Suprapubic skin (tissue), 4 donors: Measurements from ENCODE around the gene RHOA.

Source experiments
- CTCF ChIP-seq, 2 donors: fragments of 200-600 bp in 1 of 2; fragments of 450-650 bp in 1 of 2; sonication (generic) in 1 of 2; IDR thresholded peaks; one replicate each; pipeline ENCODE4 v1.5.1; 2016 to 2019; ENCODE audit warnings: antibody characterized with exemption in 2 of 2, mild to moderate bottlenecking in 1 of 2, moderate library complexity in 1 of 2
- POLR2A ChIP-seq, 2 donors: fragments of 450-650 bp; IDR thresholded peaks; one replicate each; pipeline ENCODE4 v1.6.1; 2017; ENCODE audit warnings: antibody characterized with exemption in 2 of 2, mild to moderate bottlenecking in 2 of 2, moderate library complexity in 2 of 2
- POLR2AphosphoS5 ChIP-seq, 3 donors: sonication (generic); formaldehyde crosslinking; IDR thresholded peaks; one replicate each; pipeline ENCODE4 v1.6.1; 2017; ENCODE audit warnings: antibody characterized with exemption in 3 of 3

- no peak for TF ChIP-seq POLR2A (IDR thresholded peaks at IDR 0.05)
- TF ChIP-seq CTCF (IDR thresholded peaks at IDR 0.05): no peak
- no peak for TF ChIP-seq POLR2AphosphoS5 (IDR thresholded peaks at IDR 0.05)
Observed at GRCh38 chr3:49385617-49386016, 26.2 kb downstream of the RHOA start.
